Cardiac muscle cell (in vitro differentiated cells and primary cell): ENCODE results near the gene ADCY5. TPM values are rescaled to one million over a fixed set of nuclear protein-coding genes. Genes with fewer than 3 reads are reported as not detected.

ENCODE experiments used
- DNase-seq, 2 donors: peaks; one replicate each; pipeline versions ENCODE4 v3.0.0 to v3.0.0-alpha.2; 2010 to 2017; ENCODE audit warnings: low read depth in 1 of 2, low spot score in 1 of 2
- H3K27ac ChIP-seq: fragments of 200-600 bp; sonication (generic); 2 replicates; pipeline ENCODE4 v1.5.1; 2016
- H3K27me3 ChIP-seq: fragments of 200-600 bp; sonication (generic); 2 replicates; pipeline ENCODE4 v1.6.0; 2016; ENCODE audit warnings: control low read depth
- H3K36me3 ChIP-seq: fragments of 200-600 bp; sonication (generic); 2 replicates; pipeline ENCODE4 v1.5.1; 2016; ENCODE audit warnings: control low read depth
- H3K4me1 ChIP-seq: fragments of 200-600 bp; sonication (generic); 2 replicates; pipeline ENCODE4 v1.8.1; 2017; ENCODE audit warnings: low read depth, mild to moderate bottlenecking, mixed run types
- H3K4me3 ChIP-seq: fragments of 200-600 bp; sonication (generic); 2 replicates; pipeline ENCODE4 v1.5.1; 2016; ENCODE audit warnings: mild to moderate bottlenecking
- H3K9me3 ChIP-seq: fragments of 200-600 bp; sonication (generic); 2 replicates; pipeline ENCODE4 v1.5.1; 2017; ENCODE audit warnings: low read depth, mild to moderate bottlenecking, control low read depth
- polyA plus RNA-seq: library from polyadenylated mRNA; unstranded; fragments of >200 nt; fragmentation: Nextera tagmentation; extraction: Ambion mirVana; gene quantifications from 2 replicates; pipeline ENCODE4 v1.2.1, GENCODE V29; 2016
- total RNA-seq: library from RNA; depleted of rRNA; stranded (reverse); fragments of >200 nt; gene quantifications from 2 replicates; pipeline ENCODE4 v1.2.3, GENCODE V29; 2016
- TF ChIP-seq, protein P1 (sequence below): IDR thresholded peaks from 2 replicates; pipeline ENCODE4 v1.5.1; 2012; ENCODE audit warnings: low read depth, mild to moderate bottlenecking, low read length

ADCY5 gene
- total and polyA plus RNA-seq, 2 experiments from 2014 or later = 38.4 to 93.7 TPM

GRCh38 chr3:123349201-123349535, 99.7 kb downstream of the ADCY5 start:
- H3K9me3 ChIP-seq = no peaks in the 10 kb centered on the region
- no peak overlapping the region for H3K4me3 ChIP-seq
- H3K4me1 ChIP-seq = peaks cover 15% of the 10 kb centered on the region
- H3K27me3 ChIP-seq = no peaks in the 10 kb centered on the region
- H3K36me3 ChIP-seq = no peaks in the 10 kb centered on the region
- H3K27ac ChIP-seq = no peak overlapping the region
- TF ChIP-seq, protein P1, sequence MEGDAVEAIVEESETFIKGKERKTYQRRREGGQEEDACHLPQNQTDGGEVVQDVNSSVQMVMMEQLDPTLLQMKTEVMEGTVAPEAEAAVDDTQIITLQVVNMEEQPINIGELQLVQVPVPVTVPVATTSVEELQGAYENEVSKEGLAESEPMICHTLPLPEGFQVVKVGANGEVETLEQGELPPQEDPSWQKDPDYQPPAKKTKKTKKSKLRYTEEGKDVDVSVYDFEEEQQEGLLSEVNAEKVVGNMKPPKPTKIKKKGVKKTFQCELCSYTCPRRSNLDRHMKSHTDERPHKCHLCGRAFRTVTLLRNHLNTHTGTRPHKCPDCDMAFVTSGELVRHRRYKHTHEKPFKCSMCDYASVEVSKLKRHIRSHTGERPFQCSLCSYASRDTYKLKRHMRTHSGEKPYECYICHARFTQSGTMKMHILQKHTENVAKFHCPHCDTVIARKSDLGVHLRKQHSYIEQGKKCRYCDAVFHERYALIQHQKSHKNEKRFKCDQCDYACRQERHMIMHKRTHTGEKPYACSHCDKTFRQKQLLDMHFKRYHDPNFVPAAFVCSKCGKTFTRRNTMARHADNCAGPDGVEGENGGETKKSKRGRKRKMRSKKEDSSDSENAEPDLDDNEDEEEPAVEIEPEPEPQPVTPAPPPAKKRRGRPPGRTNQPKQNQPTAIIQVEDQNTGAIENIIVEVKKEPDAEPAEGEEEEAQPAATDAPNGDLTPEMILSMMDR = no peak
- DNase-seq = peak in 1 of 2 donors; percentile 36

DNA sequence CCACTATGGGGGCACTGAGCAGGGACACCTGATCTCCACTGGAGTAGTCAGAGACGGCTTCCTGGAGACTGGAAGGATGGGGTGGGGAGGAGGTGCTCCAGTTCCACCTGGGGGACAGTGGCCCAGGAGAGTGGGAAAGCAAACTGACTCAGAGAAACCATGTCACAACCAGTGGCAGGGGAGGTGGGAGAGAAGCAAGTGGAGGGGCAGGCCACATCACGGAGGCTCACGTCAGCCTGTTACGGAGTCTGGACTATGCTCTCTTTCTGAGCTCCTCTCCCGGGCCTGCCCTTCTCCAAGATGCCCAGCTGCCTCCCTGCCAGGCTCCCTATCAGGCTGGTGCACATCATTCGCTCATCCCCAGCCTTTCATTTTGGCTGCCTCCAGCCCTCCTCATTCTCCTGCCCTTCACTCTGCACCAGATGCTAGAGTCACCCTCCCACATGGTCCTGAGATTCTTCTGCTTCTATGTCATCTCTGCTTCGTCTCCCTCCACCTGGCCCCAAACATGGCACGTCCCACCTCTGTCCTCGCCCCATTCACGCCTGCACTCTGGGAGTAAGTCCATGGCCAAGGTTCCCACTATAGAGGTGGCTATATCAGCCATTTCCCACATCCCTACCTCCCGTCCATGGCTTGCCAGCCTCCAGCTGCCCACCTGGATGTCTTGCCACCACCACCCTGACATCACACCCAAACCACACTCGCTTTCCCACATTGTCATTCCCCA, 100.3 kb downstream of the ADCY5 start:
- Histone ChIP-seq H3K27me3 (no peaks in the 10 kb centered on the region), H3K4me3 (no peak overlapping the region), H3K9me3 (no peaks in the 10 kb centered on the region), H3K27ac (no peak overlapping the region), H3K36me3 (no peaks in the 10 kb centered on the region), H3K4me1 (peaks cover 21% of the 10 kb centered on the region)
- TF ChIP-seq, protein P1 = no peak
- no peak for DNase-seq

GRCh38 chr3:123347691-123348264, 101.1 kb downstream of the ADCY5 start:
- DNase-seq = no peak
- TF ChIP-seq, protein P1 = no peak

GRCh38 chr3:123347205-123347604, 101.7 kb downstream of the ADCY5 start:
- DNase-seq = no peak
- H3K27me3 ChIP-seq = no peaks in the 10 kb centered on the region
- no peak overlapping the region for H3K4me3 ChIP-seq
- no peak overlapping the region for H3K27ac ChIP-seq
- TF ChIP-seq, protein P1 = no peak
- H3K9me3 ChIP-seq = no peaks in the 10 kb centered on the region
- no peaks in the 10 kb centered on the region for H3K36me3 ChIP-seq
- peaks cover 35% of the 10 kb centered on the region for H3K4me1 ChIP-seq

More at GRCh38 chr3:123347691-123348264, 101.1 kb downstream of the ADCY5 start:
- H3K4me3 ChIP-seq = no peak overlapping the region
- no peaks in the 10 kb centered on the region for H3K9me3 ChIP-seq
- H3K27ac ChIP-seq = no peak overlapping the region
- no peaks in the 10 kb centered on the region for H3K27me3 ChIP-seq
- peaks cover 29% of the 10 kb centered on the region for H3K4me1 ChIP-seq
- no peaks in the 10 kb centered on the region for H3K36me3 ChIP-seq

- Histone ChIP-seq H3K27me3 (no peaks in the 10 kb centered on the region), H3K27ac (no peak overlapping the region), H3K9me3 (no peaks in the 10 kb centered on the region), H3K36me3 (no peaks in the 10 kb centered on the region), H3K4me3 (no peak overlapping the region), H3K4me1 (peaks cover 43% of the 10 kb centered on the region)
- DNase-seq = no peak
- TF ChIP-seq, protein P1 = no peak
Observed at GRCh38 chr3:123346021-123346420, 102.9 kb downstream of the ADCY5 start.
